SIG-M5 treated with dmso at 0.1 percent for 504 hours (cell line): Measurements from ENCODE around the gene ARL10.

Experiments
- DNase-seq: peaks from one replicate; lab custom pipeline; 2025; ENCODE audit not compliant: unreplicated experiment; lab: John Stamatoyannopoulos, UW

ARL10 gene, protein sequence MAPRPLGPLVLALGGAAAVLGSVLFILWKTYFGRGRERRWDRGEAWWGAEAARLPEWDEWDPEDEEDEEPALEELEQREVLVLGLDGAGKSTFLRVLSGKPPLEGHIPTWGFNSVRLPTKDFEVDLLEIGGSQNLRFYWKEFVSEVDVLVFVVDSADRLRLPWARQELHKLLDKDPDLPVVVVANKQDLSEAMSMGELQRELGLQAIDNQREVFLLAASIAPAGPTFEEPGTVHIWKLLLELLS

DNA sequence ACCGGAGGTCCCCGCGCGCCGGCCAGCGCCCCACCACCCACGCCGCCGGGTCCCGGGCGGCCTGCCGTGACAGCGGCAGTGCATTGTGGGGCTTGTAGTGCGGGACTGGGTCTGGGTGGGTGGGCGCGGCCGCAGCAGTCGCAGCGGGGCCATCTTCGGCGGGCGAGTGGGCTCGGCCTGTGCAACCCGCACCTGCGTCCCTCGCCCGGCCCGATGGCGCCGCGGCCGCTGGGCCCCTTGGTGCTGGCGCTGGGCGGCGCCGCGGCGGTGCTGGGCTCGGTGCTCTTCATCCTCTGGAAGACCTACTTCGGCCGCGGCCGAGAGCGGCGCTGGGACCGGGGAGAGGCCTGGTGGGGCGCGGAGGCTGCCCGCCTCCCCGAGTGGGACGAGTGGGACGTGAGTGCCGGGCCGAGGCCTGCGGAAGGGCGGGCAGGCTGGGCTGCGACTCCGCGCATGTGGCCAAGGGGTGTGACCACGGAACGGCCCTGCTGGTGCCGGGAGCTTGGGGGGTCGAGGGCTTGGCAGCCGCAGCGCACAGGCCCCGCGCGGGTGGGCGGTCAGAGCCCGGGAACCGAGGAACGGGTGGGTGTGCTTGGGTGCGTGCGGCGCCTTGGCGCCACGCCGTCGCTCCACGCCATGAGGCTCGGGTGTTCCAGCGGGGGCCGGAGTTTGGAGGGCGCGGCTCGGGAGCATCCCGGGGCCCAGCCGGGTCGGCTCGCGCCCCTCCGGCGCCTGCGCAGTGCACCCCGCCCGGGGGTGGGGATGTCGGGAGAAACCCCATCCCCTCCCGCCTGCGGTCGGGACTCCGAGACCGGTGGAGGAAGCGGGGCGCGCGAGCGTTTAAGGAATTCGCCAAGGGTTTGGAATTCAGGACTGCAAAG lies at the start of gene ARL10:
Gene ARL10 (plus strand): TSS at position 137 of the 881 bp plus-strand sequence. CDS start 77 bp downstream, at position 214.
- DNase-seq, result no peak

DNA sequence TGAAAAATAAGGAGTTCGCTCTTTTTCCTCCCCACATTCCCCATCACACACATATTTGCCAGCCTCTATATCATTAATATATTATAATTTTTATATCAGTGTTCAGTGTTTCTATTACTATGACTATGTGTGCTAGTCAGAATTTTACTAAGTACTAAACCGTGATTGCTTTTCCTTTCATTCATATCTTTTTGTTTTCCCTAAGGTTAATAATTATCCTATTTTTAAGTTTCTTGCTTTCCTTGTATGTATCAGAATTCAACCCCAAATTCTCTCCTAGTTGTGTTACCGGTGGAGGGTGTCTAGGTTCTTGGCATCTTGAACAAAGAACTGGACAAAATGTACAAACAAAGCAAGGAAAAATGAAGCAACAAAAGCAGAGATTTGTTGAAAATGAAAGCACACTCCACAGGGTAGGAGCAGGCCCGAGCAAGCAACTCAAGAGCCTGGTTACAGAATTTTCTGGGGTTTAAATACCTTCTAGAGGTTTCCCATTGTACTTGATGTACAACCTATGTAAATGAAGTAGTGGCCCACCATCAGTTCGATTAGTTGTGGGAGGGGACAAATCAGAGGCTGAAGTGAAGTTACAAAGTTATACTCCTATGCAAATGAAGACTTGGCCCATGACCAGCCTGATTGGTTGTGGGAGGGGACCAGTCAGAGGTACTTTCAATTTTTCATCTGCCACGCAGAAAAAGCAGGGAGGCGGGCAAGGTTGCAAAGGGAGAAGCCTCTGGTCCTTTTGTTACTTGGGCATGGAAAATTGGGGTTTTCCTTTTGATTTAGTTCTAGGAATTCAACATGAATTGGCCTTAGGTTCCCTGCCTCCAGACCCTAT lies 47.5 kb upstream of the ARL10 start:
- DNase-seq, result no peak

DNA sequence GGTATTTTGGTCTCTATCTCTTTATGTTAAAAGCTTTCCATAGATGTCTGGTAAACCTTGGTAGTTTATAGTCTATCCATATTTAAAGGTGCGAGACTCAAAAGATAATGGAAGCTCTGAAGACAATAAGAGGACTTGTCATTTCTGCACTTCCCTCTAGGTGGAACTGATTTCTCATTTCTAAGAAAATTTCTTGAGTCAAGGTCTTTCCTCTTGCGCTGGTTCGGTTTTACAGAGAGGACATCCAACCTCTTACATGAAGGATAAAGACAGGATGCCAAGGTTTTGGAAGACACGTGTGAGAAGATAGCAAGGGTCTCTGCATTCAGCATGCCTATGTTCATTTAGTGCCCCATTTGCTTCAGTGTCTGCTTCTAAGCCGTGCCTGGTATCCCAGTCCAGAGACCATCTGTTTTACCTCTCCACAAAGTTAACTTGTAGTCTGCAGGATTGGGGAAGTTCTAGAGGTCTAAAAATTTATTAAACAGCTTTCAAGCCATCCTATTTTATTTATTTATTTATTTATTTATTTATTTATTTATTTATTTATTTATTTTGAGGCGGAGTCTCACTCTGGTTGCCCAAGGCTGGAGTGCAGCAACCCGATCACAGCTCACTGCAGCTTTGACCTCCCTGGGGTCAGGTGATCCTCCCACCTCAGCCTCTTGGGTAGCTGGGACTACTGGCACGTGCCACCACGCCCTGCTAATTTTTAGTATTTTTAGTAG lies 45.3 kb upstream of the ARL10 start:
- no peak for DNase-seq

DNA sequence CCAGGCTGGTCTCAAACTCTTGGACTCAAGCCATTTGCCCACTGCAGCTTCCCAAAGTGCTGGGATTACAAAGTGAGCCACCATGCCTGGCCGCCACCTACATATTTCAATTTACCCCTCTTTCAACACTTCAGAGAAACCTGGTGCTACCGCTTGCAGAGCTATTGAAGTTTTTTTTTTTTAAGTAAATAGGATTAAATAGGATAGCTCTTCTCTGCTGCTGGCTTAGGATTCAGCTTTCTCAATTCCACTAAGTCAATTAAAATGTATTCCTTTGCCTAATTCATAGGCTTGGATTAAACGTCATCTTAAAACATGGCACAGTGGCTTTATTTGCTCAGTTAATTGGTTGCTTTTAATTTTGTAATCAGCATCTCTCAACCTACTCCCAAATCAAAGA lies 44.7 kb upstream of the ARL10 start:
- no peak for DNase-seq

DNA sequence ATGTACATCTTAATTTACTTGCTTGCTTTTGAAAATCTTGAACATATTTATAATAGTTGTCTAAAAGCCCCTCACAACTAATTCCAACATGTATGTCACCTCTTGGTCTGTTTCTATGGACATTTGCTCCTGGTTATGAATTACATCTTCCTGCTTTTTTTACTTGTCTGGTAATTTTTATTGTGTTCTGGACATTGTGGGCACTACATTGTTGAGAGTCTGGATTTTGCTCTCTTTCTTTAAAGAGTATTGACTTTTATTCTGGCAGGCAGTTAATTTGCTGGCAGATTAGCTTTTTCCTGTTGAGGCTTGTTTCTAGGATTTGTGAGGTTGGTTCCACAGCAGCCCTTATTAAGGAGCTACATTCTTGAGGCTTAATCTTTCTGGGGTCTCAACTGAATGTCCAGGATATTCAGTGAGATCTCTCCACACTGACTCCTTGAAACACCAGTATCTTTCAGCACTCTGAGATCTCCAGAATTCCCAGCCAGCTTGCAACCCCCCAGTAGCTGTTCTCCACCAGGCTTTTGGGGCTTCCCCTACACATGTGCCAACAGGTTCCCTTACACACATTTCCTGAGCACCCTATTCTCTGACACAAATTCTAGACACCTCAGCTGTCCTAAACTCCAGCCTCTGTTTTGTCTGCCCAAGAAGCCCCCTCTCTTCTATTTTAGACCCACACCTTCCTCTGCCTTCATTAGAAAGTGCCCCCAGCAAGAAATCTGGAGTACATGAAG lies 31.1 kb upstream of the ARL10 start:
- DNase-seq, result no peak

DNA sequence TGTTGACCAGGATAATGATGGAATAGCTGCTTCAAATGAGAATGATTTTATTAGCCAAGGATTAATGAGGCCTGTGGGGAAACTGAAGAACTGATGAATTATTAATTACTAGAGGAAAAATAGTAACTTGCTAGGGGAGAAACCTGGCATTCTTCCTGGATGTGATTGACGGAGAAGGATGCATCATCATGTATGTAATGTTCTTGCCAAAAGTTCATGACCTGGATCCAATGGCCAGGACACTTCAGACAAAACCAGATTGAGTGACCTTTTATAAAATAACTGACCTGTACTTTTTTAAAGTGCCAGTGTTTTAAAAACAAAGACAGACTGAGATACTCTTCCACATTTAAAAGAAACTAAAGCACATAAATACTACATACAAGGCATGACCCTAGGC lies 27.4 kb upstream of the ARL10 start:
- no peak for DNase-seq

DNA sequence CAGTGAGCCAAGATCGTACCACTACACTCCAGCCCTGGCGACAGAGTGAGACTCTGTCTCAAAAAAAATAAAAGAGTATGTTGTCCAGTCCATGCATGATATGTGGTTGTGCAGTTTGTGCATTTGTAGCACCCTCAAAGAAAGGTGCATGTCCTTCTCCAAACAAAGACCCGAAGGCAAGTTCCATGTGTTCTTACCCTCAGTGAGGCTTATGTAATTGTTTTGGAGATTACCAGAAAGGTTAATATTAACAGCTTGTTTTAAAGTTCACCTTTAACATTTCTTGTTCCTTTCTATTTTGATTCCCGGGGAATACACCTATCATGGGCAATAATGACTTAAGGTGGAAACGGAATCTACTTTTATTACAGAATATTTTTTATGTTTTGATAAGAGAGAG lies 26.0 kb upstream of the ARL10 start:
- no peak for DNase-seq

DNA sequence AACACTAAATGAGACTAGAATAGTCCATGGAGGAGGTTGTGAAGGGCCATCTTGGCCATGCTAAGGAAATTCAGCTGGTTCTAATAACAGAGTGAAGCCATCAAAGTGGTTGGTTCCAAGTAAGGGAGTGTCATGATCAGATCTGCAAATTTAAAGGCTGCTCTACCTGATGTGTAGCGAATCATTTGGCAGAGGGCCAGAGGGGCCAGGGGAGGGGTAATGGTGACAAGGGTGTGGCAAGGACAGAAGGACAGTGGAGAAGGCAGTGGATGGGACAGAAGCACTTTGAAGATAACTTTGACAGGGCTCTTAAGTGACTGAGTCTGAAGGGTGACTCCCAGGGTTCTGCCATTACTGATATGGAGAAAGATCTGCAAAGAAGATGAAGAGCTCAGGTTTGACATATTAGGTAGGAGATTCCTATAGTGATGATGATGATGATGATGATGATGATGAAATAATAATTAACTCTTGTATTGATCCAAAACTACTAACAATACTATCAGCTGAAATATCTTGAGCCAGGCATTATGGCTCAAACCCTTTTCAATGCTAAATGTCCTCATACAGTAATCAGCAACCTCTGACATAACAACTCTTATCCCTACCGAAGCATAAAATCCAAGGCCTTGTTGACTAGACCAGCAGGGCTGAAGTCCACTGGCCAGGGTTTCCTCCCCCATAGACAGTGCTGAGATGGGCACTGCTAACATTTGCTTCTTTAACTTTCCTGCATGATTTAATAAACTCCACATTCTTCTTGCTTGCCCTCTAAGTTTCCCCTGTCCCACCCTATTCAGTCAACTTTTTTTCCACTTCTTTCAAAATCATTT lies 23.7 kb upstream of the ARL10 start:
- DNase-seq, result no peak

DNA sequence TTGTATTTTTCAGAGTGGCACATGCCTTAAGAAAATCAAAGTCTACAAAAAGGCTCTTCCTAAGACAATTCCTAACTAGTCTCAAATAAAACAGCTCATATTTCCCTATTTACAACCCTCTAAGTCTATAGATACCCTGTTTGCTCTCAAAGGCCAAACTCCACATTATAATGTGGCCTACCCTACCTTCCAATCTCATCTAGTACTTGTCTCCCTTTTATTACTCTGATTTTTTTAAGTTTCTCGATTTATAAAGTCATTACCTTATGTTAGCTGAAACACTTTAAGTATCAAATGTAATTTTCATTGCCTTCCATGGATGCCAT lies 23.2 kb upstream of the ARL10 start:
- DNase-seq, result no peak

DNA sequence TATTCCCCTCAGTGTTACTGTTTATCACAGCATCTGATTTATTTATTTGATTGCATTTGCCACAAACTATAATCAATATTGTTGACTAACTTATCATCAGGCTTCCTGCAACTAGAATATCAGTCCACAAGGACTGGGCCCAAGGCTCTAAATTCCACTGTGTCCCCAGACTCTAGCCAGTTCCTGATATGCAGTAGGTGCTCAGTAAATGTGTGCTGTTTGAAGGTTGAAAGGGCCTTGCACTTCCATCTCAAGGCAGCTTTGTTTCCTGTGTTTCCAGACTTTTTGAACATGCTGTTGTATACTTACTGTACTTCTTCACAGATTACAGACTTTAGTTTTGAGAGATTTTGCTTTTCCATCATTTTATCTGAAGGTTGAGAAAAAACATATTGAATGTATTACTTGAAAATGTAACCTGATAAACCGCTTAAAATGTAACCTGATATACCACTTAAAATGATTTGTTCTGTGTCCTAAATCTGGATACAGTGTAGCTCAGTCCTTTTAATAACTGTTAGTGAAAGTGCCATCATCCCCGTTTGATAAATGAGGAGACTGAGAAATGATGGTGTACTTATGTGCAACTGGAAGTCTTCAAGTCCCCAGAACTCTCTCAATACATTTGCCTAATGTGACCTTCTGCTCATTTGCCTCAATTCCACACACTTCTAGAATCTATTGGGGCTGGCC lies 22.4 kb upstream of the ARL10 start:
- DNase-seq, result no peak

DNA sequence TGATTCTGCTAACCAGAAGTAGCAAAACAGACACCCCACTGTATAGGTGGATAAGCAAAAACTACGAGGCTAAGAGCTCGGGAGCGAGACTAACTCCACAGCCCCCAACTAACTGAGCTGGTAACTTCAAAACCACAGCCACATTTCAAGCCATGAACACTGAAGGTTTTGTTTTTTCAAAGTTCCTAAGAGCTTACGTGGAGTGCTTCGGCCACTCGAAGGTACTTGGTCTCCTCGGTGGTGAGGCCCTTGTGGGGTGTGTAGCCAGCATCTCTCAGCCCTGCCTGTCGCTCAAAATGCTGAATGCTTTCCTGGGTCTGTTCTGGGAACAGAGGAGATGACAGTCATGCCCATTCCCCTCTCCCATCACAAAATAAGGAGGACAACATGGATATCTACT lies 14.9 kb upstream of the ARL10 start:
- DNase-seq, result no peak

DNA sequence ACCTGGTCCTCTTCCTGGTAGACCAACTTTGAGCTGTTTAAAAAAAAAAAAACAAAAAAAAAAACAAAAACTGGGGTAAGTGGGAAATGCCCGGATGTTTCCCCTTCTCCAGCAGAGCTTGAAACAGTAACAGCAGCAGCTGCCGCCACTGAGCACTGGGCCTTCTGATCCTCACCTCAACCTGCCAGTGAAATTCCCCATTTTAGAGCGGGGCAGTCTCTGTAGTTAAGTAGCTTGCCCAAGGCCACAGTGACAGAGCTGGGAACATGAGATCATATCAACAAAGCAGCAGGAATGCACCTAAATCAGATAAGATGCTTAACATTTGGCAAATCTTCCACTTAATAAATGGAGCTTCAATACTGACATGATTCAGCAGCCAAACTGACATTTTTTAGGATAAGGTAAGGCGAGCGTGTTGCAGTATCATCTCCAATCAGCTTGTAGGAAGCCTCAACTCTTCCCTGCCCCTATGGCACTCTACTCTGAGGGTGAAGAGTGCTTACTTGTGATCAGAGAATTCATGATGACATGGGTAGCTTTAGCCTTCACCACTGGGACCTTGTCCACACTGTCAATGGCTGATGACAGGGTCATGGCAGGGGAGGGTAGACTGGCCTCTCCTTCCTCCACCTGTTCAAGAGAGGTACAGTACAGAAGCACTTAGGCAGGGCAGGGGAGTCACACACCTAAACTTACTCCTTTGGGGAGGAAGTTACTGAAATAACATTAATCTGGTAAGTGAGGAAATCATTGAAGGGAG lies 13.0 kb upstream of the ARL10 start:
- DNase-seq, result no peak

DNA sequence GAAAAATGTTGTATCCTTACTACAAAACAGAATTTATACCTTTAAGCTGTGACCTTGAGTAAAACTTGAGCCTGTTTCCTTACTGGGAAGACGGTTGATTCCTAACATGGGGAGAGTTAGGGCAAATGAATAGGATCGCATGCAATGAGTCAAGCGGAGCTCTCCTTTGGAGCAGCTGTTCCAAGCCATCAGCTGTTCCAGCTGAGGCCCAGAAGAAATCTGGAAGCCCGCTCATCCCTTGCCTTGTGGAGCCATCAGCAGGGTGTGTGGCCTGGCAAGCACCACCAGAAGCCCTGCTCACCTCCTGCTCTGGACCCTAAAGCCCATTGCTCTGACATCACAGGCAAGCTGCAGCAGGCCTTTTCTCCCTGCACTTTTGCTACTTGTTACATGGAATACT lies 11.8 kb upstream of the ARL10 start:
- DNase-seq, result no peak

DNA sequence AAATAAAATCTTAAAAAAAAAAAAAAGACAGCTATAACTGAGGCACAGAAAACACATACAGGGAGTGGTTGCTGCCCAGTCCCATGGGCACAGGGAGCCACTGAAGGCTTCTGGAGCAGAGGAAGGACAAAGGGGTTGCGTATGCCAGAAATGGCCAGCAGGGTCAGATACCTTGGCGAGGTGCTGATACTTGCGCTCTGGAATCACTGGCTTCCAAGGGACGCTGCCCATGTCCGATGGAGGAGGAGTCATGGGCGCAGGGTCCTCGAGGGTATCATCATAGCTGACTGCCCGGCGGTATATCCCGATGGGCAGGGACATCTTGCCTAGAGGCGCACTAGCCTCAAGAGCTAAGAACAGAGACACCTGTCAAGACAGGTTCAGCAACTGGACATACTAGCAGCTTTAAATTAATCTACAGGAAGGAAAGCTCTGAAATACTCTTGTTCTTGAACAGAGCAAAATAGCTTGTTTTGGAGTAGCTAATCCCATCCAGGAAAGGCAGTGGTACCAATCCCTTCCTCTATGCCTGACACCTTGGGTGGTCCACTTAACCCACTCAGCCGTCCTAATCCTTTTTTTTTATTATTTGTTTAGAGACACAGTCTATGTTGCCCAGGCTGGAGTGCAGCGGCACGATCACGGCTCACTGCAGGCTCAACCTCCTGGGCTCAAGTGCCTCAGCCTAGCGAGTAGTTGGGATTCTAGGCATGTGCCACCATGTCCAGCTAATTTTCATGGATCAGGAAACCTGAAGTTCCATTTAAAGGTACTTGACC lies 9.7 kb upstream of the ARL10 start:
- no peak for DNase-seq

DNA sequence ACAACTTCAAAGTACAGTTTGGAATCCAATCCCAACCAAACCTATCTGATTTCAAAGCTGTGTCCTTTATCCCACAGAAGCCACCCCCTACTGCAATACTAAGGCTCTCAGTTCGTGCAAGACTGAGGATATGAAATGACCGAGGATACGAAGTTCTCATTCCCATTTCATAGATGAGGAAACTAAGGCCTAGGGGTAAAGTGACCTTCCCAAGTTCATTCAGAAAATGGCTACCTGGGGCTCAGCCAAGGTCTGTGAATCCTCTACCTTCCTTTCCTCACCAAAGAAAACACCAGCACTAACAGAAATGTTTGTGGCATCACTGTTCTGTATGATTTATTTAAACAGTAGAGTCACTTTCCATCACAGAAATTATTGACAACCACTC lies 9.1 kb upstream of the ARL10 start:
- DNase-seq, result no peak

DNA sequence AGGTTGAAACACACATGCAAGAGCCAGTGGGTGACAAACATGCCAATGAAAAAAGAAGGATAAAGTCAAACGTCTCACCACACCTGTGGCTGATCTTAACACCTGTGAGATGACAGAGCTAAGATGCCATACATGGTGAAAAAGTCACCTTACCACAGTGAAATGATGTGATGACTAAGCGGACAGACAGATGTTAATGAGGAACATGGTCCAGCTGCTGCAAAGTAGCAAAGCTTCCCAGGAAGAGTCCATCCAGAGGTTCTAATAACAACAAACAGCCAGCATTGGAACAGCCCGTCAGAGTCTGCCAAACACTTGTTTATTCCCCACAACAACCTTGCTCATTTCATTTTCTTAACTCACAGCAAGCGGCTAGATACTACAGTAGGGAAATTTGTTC lies 5.6 kb upstream of the ARL10 start:
- DNase-seq, result no peak

DNA sequence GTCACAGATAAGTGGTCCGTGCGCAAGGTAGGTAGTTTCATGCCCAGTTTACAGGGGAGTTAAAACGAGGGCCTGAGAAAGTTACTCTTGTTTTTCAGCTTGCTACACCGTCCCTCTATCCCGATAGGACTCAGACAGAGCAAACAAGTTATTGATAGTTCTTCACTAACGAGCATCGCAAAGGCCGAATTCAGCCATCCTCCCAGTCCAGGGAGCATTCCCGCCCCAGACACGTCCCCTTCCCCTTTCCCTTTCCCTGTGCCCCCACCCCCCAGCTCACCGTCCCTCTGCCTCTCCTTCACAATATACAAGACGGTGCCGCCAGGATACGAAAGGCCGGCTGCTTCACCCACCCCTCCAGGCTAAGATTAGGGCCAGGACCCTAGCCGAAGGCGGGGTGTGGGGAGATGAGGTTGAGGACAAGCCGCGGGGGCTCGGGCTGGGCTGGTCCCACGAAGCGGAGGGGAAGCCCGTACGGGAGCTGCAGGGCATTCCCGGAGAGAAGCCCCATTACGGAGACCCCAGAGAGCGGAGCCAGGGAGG lies 4.3 kb upstream of the ARL10 start:
- no peak for DNase-seq
